HEK293 (cell line): Measurements from ENCODE around the gene OR2AT4.

Source experiments
- BCL11B ChIP-seq: fragments of 450-650 bp; formaldehyde crosslinking; IDR thresholded peaks from 2 replicates; pipeline ENCODE4 v1.5.1; 2016; ENCODE audit warnings: low read depth, missing biosample characterization, missing genetic modification characterization
- CTCF ChIP-seq: fragments of 450-650 bp; formaldehyde crosslinking; IDR thresholded peaks from 2 replicates; pipeline ENCODE4 v1.5.1; 2016; ENCODE audit warnings: missing biosample characterization, missing genetic modification characterization
- MZF1 ChIP-seq: fragments of 450-650 bp; formaldehyde crosslinking; IDR thresholded peaks from 2 replicates; pipeline ENCODE4 v1.5.1; 2017; ENCODE audit warnings: missing biosample characterization, missing genetic modification characterization, borderline replicate concordance
- REPIN1 ChIP-seq: fragments of 450-650 bp; formaldehyde crosslinking; IDR thresholded peaks from 2 replicates; pipeline ENCODE4 v1.5.1; 2017; ENCODE audit warnings: missing biosample characterization, missing genetic modification characterization, low read depth
- REST ChIP-seq: fragments of 450-650 bp; formaldehyde crosslinking; IDR thresholded peaks from 2 replicates; pipeline ENCODE4 v1.5.1; 2016; ENCODE audit warnings: missing biosample characterization, missing genetic modification characterization
- YY1 ChIP-seq: fragments of 450-650 bp; formaldehyde crosslinking; IDR thresholded peaks from 2 replicates; pipeline ENCODE4 v1.5.1; 2018; ENCODE audit warnings: missing biosample characterization, missing genetic modification characterization
- ZNF10 ChIP-seq: fragments of 450-650 bp; formaldehyde crosslinking; IDR thresholded peaks from 2 replicates; pipeline ENCODE4 v1.5.1; 2017; ENCODE audit warnings: missing biosample characterization, missing genetic modification characterization
- ZNF544 ChIP-seq: fragments of 450-650 bp; formaldehyde crosslinking; IDR thresholded peaks from 2 replicates; pipeline ENCODE4 v1.5.0; 2017; ENCODE audit warnings: missing biosample characterization, missing genetic modification characterization

GRCh38 chr11:75135021-75135650 is 38.5 kb upstream of the OR2AT4 start:
- TF ChIP-seq CTCF (no peak), REST (tag by site-specific recombination) (no peak), ZNF544 (tag by site-specific recombination) (no peak), YY1 (tag by site-specific recombination) (no peak), BCL11B (no peak), REPIN1 (tag by site-specific recombination) (no peak), MZF1 (tag by site-specific recombination) (no peak), ZNF10 (no peak)
